22Rv1 (cell line): ENCODE results near the gene NOLC1.
"Not testable (repeated sequence)": the region's sequence is repeated elsewhere in the genome, so short reads cannot be mapped to it uniquely, and the experiment has no call there.

Experiments
- H3K27ac ChIP-seq: fragments of 450-650 bp; 2 replicates; pipeline ENCODE4 v1.5.1; 2017
- ZFX ChIP-seq: fragments of 450-650 bp; IDR thresholded peaks from 2 replicates; pipeline ENCODE4 v1.6.1; 2017; ENCODE audit warnings: antibody characterized with exemption, borderline replicate concordance
- TF ChIP-seq, protein P1 (sequence below): fragments of 450-650 bp; IDR thresholded peaks from 2 replicates; pipeline ENCODE4 v1.5.1; 2017; ENCODE audit warnings: mild to moderate bottlenecking

The NOLC1 gene

DNA sequence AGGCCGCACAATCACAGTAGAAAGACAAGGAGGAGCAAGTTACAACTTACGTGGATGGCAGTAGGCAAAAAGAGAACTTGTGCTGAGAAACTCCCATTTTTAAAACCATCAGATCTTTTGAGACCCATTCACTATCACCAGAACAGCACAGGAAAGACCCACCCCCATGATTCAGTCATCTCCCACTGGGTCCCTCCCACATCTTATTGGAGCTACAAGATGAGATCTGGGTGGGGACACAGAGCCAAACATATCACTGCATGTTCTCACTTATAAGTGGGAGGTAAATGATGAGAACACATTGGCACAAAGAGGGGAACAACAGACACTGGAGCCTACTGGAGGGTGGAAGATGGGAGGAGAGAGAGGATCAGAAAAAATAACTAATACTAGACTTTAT, 32.4 kb downstream of the NOLC1 start:
- H3K27ac ChIP-seq = no peak overlapping the region
- TF ChIP-seq ZFX = no peak
- TF ChIP-seq, protein P1, sequence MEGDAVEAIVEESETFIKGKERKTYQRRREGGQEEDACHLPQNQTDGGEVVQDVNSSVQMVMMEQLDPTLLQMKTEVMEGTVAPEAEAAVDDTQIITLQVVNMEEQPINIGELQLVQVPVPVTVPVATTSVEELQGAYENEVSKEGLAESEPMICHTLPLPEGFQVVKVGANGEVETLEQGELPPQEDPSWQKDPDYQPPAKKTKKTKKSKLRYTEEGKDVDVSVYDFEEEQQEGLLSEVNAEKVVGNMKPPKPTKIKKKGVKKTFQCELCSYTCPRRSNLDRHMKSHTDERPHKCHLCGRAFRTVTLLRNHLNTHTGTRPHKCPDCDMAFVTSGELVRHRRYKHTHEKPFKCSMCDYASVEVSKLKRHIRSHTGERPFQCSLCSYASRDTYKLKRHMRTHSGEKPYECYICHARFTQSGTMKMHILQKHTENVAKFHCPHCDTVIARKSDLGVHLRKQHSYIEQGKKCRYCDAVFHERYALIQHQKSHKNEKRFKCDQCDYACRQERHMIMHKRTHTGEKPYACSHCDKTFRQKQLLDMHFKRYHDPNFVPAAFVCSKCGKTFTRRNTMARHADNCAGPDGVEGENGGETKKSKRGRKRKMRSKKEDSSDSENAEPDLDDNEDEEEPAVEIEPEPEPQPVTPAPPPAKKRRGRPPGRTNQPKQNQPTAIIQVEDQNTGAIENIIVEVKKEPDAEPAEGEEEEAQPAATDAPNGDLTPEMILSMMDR = no peak

DNA sequence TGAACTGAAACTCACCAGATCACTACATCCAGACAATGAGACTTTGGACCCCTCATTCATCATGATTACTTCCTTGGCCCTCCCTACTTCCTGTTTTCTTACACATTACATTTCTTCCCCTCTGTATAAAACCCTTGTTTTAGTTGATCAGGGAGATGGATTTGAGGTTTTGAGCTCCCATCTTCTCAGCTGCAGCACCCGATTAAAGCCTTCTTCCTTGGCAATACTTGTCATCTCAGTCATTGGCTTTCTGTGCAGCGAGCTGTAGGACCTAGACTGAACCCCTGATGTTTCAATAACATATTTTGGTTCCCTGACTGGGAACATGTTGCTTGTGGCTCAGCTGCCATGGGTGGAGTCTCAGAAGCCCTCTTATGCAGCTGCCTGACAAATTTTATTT, 33.1 kb downstream of the NOLC1 start:
- TF ChIP-seq, protein P1 = no peak
- TF ChIP-seq ZFX = no peak
- H3K27ac ChIP-seq = no peak overlapping the region

DNA sequence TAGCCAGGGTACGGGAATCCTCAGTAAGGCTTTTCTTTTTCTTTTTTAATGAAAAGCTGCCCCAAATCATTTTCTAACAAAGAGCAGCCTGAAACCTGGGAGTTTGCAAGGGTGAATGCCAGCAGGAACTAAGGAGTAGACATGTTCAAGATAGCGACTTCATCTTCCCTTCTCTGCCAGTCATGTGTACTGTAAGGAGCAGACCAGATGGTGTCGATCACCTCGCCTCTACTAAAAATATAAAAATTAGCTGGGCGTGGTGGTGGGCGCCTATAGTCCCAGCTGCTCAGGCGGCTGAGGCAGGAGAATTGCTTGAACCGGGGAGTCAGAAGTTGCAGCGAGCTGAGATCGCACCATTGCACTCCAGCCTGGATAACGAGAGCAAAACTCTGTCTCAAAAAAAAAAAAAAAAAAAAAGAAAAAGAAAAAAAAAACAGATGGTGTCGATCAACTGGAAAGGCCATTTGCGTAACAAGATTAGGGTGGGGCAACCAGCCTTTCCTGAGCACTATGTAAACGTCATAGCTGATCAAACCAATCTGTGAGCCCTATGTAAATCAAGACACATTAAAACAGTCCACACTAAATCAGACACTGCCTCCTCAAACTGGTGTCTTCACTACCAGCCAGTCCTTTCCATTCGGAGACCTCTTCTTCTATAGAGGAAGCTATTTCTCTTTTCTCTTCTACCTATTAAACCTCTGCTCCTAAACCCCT, 33.8 kb downstream of the NOLC1 start:
- H3K27ac ChIP-seq = no peak overlapping the region
- TF ChIP-seq, protein P1 = no peak
- no peak for TF ChIP-seq ZFX

DNA sequence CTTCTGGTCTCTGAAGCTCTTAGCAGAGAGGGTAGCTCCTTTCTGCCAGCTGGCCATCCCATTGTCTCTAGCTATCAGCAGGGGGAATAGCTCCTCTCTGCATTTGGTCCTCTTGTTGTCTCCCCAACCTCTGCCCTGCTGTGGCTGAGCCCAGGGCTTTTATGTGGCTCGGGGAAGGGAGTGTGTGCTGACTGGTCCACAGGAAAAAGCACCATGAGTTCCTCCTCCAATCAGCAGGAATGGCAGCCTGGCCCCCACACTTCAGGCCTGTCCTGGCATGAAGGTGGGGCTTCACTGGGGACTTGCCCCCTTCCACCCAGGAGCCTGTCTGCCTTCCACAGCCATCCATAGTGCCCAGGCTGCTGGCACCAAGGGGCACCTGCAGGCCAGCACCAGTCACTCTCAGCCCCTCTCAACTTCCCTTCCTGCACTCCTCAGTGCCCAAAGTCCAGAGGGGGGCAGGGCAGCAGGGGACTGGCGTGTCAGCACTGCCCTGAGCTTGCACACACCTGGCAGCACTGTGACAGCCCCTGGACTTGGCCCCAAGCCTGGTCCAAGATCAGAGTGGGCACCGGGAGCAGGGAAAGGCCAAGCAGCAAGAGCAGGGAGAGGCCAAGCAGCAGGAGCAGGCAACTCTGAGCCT, 36.2 kb downstream of the NOLC1 start:
- H3K27ac ChIP-seq = no peak overlapping the region

DNA sequence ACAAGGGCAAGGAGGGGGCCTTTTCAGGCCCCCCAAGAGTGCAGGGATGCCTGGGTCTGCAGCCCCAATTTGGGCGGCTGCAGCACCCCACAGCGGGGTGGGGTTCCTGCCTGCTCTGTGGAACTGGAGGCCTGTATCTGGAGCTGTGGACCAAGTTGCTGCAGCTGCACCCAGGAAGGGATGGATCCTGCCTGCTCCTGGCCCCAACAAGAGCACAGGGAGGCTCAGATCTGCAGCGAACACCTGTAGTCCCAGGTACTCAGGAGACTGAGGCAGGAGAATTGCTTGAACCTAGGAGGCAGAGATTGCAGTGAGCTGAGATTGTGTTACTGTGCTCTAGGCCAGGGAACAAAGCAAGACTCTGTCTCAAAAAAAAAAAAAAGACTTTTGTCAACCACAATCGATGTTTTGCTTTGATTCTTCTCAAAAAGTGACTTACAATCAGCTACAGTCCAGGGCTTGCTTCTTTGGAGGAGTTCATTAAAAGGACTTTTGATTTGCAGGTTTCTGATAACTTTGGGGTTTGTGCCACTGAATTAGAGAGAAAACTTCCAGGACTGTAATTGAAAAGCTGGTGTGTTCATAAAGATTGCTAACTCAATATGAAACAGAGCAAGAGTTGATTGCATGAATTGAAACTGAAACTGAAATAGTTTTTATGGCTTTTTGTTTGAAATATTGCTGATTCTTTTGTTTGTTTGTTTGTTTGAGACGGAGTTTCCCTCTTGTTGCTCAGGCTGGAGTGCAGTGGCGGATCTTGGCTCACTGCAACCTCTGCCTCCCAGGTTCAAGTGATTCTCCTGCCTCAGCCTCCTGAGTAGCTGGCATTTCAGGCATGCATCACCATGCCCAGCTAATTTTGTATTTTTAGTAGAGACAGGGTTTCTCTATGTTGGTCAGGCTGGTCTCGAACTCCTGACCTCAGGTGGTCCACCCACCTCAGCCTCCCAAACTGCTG, 37.0 kb downstream of the NOLC1 start:
- H3K27ac ChIP-seq = not testable (repeated sequence)

More for the DNA sequence above, 36.2 kb downstream of the NOLC1 start:
- TF ChIP-seq, protein P1 = no peak
- no peak for TF ChIP-seq ZFX

DNA sequence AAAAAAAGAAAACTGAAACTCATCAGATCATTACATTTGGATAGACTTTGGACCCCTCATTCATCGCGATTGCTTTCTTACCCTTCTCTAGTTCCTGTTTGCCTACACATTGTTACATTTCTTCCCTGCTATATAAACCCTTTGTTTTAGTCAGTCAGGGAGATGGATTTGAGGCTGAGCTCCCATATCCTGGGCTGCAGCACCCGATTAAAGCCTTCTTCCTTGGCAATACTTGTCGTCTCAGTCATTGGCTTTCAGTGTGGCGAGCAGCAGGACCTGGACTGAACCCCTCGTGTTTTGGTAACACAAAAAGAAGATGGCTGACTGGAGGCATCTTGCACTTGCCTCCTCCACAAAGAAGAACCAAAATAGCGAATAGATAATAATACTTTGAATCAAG, 39.8 kb downstream of the NOLC1 start:
- TF ChIP-seq, protein P1 = no peak
- no peak for TF ChIP-seq ZFX
- no peak overlapping the region for H3K27ac ChIP-seq

DNA sequence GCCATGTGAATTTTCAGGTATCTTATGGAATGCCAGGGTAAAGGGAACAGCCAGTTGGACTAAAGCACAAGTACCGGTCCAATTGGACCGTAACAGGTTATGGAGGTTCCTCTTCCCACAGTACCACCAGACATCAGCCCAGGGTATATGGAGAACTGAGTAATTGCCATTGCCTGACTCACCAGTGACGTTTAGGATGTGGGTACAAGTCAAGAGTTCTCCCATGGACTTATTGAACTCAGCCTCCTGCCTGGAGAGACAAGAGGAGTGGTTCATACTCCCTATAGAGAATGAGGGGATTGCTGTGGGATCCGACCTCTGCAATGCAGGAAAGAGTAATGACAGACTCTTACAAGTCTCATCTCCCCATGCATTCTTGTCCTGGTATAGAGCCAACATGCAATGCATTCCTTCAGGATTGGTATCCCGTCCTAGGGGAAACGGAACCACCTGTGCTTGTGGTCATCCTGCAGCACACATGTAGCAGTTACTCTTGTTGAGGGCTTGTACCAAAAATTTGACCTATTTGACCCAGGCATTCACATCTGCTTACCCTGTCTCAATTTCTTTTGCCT, 43.2 kb downstream of the NOLC1 start:
- TF ChIP-seq, protein P1 = no peak
- TF ChIP-seq ZFX = no peak
- no peak overlapping the region for H3K27ac ChIP-seq
